Prostate gland (tissue), 2 donors: ENCODE results near the gene DDX41. TPM values are rescaled to one million over a fixed set of nuclear protein-coding genes. Genes with fewer than 3 reads are reported as not detected.

Experiments used
- DNase-seq: peaks from one replicate; pipeline ENCODE4 v3.0.0-alpha.2; 2019; ENCODE audit warnings: low spot score
- H3K27ac ChIP-seq, 2 donors: fragments of 200-600 bp; sonication (generic); 2 replicates each; pipeline ENCODE4 v1.5.1; 2017 to 2019
- H3K27me3 ChIP-seq: fragments of 200-600 bp; sonication (generic); replicated peaks from 2 replicates; pipeline ENCODE4 v1.5.1; 2019; ENCODE audit not compliant: insufficient read depth
- H3K36me3 ChIP-seq, 2 donors: fragments of 200-600 bp; sonication (generic); 1 replicate in 1 of 2; 2 replicates in 1 of 2; pipeline versions ENCODE4 v1.5.1 to v1.8.1; 2017 to 2019
- H3K4me1 ChIP-seq: fragments of 200-600 bp; sonication (generic); replicated peaks from 2 replicates; pipeline ENCODE4 v1.5.1; 2019
- H3K4me3 ChIP-seq, 2 donors: fragments of 200-600 bp; sonication (generic); 2 replicates each; pipeline ENCODE4 v1.5.1; 2017 to 2019
- H3K9me3 ChIP-seq: fragments of 200-600 bp; sonication (generic); 2 replicates; pipeline ENCODE4 v1.5.1; 2017
- CTCF ChIP-seq, 4 experiments: fragments of 200-600 bp in 2 of 4; fragments of 450-650 bp in 2 of 4; sonication (generic) in 2 of 4; IDR thresholded peaks; 1 replicate in 3 of 4; 2 replicates in 1 of 4; pipeline ENCODE4 v1.5.1; 2016 to 2019; ENCODE audit warnings: antibody characterized with exemption in 4 of 4, mild to moderate bottlenecking in 2 of 4, moderate library complexity in 2 of 4
- POLR2A ChIP-seq: fragments of 450-650 bp; IDR thresholded peaks from one replicate; pipeline ENCODE4 v1.6.1; 2016; ENCODE audit warnings: antibody characterized with exemption, mild to moderate bottlenecking
- POLR2AphosphoS5 ChIP-seq: sonication (generic); formaldehyde crosslinking; IDR thresholded peaks from one replicate; pipeline ENCODE4 v1.6.1; 2017; ENCODE audit warnings: antibody characterized with exemption
- WGBS: methylation state at CpG from one replicate; pipeline ENCODE4 v1.1.5; 2018; 5-methylcytosine and 5-hydroxymethylcytosine counted together
- intact Hi-C: fragments of 100-400 bp; cut with DNase I; formaldehyde crosslinking; loops from one replicate; pipeline ENCODE4 v1.14.2; 2022
- total RNA-seq, 2 donors: library from RNA; depleted of rRNA; stranded (reverse); fragments of >200 nt; gene quantifications; one replicate each; pipeline ENCODE4 v1.1.0, GENCODE V29; 2016

Gene DDX41
- total RNA-seq, 2 donors from 2014 or later = 126 to 139 TPM

- Histone ChIP-seq H3K9me3 (no peaks in the 10 kb centered on the region), H3K36me3 (no peaks in the 10 kb centered on the region), H3K4me1 (peaks cover 24% of the 10 kb centered on the region), H3K4me3 (no peak overlapping the region), H3K27ac (no peak overlapping the region), H3K27me3 (no peaks in the 10 kb centered on the region)
- TF ChIP-seq POLR2A (no peak), CTCF (IDR thresholded peaks at IDR 0.05) (no peak), POLR2AphosphoS5 (no peak)
- WGBS = 67% methylated on average over 11 of the region's 11 CpGs
- intact Hi-C loops = no loop called here
- no peak for DNase-seq
These were observed 41.0 kb downstream of the DDX41 start for GRCh38 chr5:177475563-177476427.

GRCh38 chr5:177474846-177475562 lies 41.8 kb downstream of the DDX41 start:
- Histone ChIP-seq H3K27me3 (no peaks in the 10 kb centered on the region), H3K9me3 (no peaks in the 10 kb centered on the region), H3K4me3 (no peak overlapping the region), H3K4me1 (peaks cover 24% of the 10 kb centered on the region), H3K27ac (no peak overlapping the region), H3K36me3 (no peaks in the 10 kb centered on the region)
- DNase-seq = no peak
- TF ChIP-seq CTCF (IDR thresholded peaks at IDR 0.05) (no peak), POLR2A (no peak), POLR2AphosphoS5 (no peak)
- WGBS = 42% methylated on average over 4 of the region's 4 CpGs
- intact Hi-C loops = no loop called here

- Histone ChIP-seq H3K9me3 (no peaks in the 10 kb centered on the region), H3K27ac (peak overlapping the region; percentile 69 to 74), H3K4me3 (peak overlapping the region in 1 of 2 donors; percentile 68), H3K4me1 (peaks cover 15% of the 10 kb centered on the region), H3K36me3 (no peaks in the 10 kb centered on the region), H3K27me3 (no peaks in the 10 kb centered on the region)
- intact Hi-C loops = no loop called here
- no peak for TF ChIP-seq CTCF (IDR thresholded peaks at IDR 0.05)
- no peak for TF ChIP-seq POLR2A
- no peak for TF ChIP-seq POLR2AphosphoS5
- WGBS = 49% methylated on average over 7 of the region's 7 CpGs
- no peak for DNase-seq
These were observed 42.7 kb downstream of the DDX41 start for GRCh38 chr5:177474002-177474476.

- Histone ChIP-seq H3K36me3 (no peaks in the 10 kb centered on the region), H3K4me1 (peaks cover 10% of the 10 kb centered on the region), H3K9me3 (no peaks in the 10 kb centered on the region), H3K4me3 (peak within 1 kb of the TSS; percentile 68 to 70), H3K27ac (peak within 1 kb of the TSS; percentile 69 to 74), H3K27me3 (no peaks in the 10 kb centered on the region)
- intact Hi-C loops = no loop called here
- 1% methylated on average over 21 of the region's 69 CpGs for WGBS
- no peak for DNase-seq
- TF ChIP-seq POLR2AphosphoS5 (peak; percentile 3), POLR2A (peak; percentile 36), CTCF (IDR thresholded peaks at IDR 0.05) (no peak)
These were observed 43.2 kb downstream of the DDX41 start, which contains the start of gene DBN1 for GRCh38 chr5:177473443-177474001. Gene DBN1, minus strand, starts transcription at chr5:177473634. Its CDS starts 113 bp downstream, at chr5:177473521.
